Gastrocnemius medialis (tissue), 4 donors: Measurements from ENCODE around the gene ARHGAP15.

Source experiments
- POLR2A ChIP-seq, 2 donors: fragments of 450-650 bp; IDR thresholded peaks; one replicate each; pipeline ENCODE4 v1.6.1; 2017; ENCODE audit warnings: antibody characterized with exemption in 2 of 2, mild to moderate bottlenecking in 2 of 2, moderate library complexity in 2 of 2
- TF ChIP-seq, protein P1 (sequence below), 5 experiments: fragments of 450-650 bp in 3 of 5; fragments of 200-600 bp in 2 of 5; sonication (generic) in 2 of 5; IDR thresholded peaks in 4 of 5; conservative IDR thresholded peaks in 1 of 5; 1 replicate in 4 of 5; 2 replicates in 1 of 5; pipeline ENCODE4 v1.5.1; 2016 to 2019; ENCODE audit warnings: antibody characterized with exemption in 5 of 5, mild to moderate bottlenecking in 3 of 5, moderate library complexity in 3 of 5

DNA sequence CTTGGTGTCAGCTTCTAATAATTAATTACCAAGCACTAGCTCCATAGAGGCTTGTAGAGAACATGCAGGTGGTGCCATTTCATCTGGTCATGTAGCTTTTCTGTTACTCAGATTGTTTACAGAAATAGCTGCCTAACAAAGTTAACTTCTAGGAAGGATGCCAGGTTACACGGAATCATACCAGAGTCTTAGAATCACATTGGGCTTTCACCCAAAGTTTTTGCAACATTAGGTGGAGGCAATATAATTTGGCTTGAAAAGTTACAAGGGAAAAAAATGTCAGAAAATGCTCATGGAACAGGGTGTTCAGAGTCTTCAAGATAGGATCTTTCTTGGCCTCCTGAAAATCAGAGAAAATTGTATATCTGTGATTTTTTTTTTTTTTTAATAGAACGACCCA, 135.6 kb downstream of the ARHGAP15 start:
- TF ChIP-seq, protein P1, sequence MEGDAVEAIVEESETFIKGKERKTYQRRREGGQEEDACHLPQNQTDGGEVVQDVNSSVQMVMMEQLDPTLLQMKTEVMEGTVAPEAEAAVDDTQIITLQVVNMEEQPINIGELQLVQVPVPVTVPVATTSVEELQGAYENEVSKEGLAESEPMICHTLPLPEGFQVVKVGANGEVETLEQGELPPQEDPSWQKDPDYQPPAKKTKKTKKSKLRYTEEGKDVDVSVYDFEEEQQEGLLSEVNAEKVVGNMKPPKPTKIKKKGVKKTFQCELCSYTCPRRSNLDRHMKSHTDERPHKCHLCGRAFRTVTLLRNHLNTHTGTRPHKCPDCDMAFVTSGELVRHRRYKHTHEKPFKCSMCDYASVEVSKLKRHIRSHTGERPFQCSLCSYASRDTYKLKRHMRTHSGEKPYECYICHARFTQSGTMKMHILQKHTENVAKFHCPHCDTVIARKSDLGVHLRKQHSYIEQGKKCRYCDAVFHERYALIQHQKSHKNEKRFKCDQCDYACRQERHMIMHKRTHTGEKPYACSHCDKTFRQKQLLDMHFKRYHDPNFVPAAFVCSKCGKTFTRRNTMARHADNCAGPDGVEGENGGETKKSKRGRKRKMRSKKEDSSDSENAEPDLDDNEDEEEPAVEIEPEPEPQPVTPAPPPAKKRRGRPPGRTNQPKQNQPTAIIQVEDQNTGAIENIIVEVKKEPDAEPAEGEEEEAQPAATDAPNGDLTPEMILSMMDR (IDR thresholded peaks at IDR 0.05 in 4 of 5, conservative IDR thresholded peaks at IDR 0.05 in 1 of 5): no peak
- no peak for TF ChIP-seq POLR2A (IDR thresholded peaks at IDR 0.05)
